Measurements from ENCODE around the gene AGPAT4. TPM values are rescaled to one million over a fixed set of nuclear protein-coding genes. Genes with fewer than 3 reads are reported as not detected.

Gene AGPAT4
- total and polyA plus RNA-seq, 4 donors = 3.7 to 32.8 (median 9.7) TPM

DNA sequence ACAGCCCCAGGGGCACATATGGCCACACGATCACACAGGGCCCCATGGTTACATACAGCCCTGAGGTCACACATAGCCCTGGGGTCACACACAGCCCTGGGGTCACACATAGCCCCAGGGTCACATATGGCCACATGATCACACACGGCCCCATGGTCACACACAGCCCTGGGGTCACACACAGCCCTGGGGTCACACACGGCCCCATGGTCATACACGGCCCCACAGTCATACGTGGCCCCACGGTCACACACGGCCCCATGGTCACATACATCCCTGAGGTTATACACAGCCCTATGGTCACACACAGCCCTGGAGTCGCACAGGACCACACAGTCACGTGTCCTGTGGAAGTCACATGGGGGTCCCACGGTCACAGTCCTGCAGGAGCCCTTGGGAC is 120.1 kb downstream of the AGPAT4 start:
- Histone ChIP-seq H3K27ac (ENCODE audit: low read depth in 1 of 2, low read length in 1 of 2) (no peak overlapping the region), H3K27me3 (ENCODE audit: control insufficient read depth in 3 of 3, insufficient read depth in 3 of 3, low read length in 2 of 3) (no peaks in the 10 kb centered on the region), H3K9ac (ENCODE audit: insufficient read depth in 1 of 2, low read length in 2 of 2) (no peak overlapping the region), H3K4me1 (ENCODE audit: control insufficient read depth in 5 of 5, insufficient read depth in 5 of 5, low read length in 5 of 5) (no peaks in the 10 kb centered on the region), H3K9me3 (ENCODE audit: control insufficient read depth in 4 of 4, insufficient read depth in 3 of 4, low read length in 3 of 4) (no peaks in the 10 kb centered on the region), H3K4me3 (no peak overlapping the region), H3K36me3 (ENCODE audit: control insufficient read depth in 4 of 4, insufficient read depth in 4 of 4, low read length in 4 of 4) (peaks cover 0 to 21% (median 7%) of the 10 kb centered on the region in 4 donors)
- ATAC-seq (ENCODE audit: insufficient read depth, low FRiP score) (no peak), DNase-seq (no peak)
- WGBS, 2 donors = 97 to 98% methylated on average over 10 of the region's 10 CpGs
- TF ChIP-seq, protein P1, sequence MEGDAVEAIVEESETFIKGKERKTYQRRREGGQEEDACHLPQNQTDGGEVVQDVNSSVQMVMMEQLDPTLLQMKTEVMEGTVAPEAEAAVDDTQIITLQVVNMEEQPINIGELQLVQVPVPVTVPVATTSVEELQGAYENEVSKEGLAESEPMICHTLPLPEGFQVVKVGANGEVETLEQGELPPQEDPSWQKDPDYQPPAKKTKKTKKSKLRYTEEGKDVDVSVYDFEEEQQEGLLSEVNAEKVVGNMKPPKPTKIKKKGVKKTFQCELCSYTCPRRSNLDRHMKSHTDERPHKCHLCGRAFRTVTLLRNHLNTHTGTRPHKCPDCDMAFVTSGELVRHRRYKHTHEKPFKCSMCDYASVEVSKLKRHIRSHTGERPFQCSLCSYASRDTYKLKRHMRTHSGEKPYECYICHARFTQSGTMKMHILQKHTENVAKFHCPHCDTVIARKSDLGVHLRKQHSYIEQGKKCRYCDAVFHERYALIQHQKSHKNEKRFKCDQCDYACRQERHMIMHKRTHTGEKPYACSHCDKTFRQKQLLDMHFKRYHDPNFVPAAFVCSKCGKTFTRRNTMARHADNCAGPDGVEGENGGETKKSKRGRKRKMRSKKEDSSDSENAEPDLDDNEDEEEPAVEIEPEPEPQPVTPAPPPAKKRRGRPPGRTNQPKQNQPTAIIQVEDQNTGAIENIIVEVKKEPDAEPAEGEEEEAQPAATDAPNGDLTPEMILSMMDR (IDR thresholded peaks at IDR 0.05; ENCODE audit: control extremely low read depth, extremely low read depth) = no peak

DNA sequence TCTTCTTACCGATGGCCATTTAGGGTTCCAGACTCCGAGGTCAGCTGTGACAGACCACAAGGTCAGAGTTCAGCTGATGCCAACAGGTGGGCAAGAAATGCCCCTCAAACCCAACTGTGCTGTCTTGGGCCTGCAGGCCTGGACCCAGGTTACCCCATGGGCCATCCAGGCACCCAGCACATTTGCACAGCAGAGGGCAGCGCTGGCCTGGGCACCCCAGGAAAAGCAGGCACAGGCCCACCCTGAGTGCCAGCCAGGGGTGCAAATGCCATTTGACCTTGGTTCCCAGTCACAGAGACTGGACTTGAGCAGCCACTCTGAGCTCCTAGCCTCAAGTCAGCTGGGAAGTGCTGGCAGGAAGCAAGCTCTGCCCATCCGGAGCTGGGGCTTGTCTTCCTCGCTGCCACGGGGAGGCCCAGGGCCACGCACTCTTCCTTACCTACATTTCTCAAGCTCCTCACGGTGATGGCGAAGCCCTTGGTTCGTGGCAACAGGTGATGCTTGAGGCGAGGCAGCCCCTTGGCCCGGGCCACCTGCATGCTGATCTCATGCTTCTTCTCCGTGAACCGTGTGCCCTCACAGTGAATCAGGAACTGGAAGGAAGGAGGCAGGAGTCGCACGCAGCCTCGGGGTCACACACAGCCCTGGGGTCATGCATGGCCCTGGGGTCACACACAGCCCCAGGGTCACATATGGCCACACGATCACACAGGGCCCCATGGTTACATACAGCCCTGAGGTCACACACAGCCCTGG is 120.8 kb downstream of the AGPAT4 start:
- TF ChIP-seq, protein P1 (IDR thresholded peaks at IDR 0.05; ENCODE audit: control extremely low read depth, extremely low read depth) = no peak
- DNase-seq (no peak), ATAC-seq (ENCODE audit: insufficient read depth, low FRiP score) (no peak)
- no peaks in the 10 kb centered on the region for H3K9me3 ChIP-seq (ENCODE audit: control insufficient read depth in 4 of 4, insufficient read depth in 3 of 4, low read length in 3 of 4)
- no peak overlapping the region for H3K9ac ChIP-seq (ENCODE audit: insufficient read depth in 1 of 2, low read length in 2 of 2)
- peaks cover 0 to 21% (median 7%) of the 10 kb centered on the region in 4 donors for H3K36me3 ChIP-seq (ENCODE audit: control insufficient read depth in 4 of 4, insufficient read depth in 4 of 4, low read length in 4 of 4)
- H3K4me3 ChIP-seq = no peak overlapping the region
- no peaks in the 10 kb centered on the region for H3K27me3 ChIP-seq (ENCODE audit: control insufficient read depth in 3 of 3, insufficient read depth in 3 of 3, low read length in 2 of 3)
- no peak overlapping the region for H3K27ac ChIP-seq (ENCODE audit: low read depth in 1 of 2, low read length in 1 of 2)
- no peaks in the 10 kb centered on the region for H3K4me1 ChIP-seq (ENCODE audit: control insufficient read depth in 5 of 5, insufficient read depth in 5 of 5, low read length in 5 of 5)
- 92 to 95% methylated on average over 18 of the region's 18 CpGs for WGBS, 2 donors

DNA sequence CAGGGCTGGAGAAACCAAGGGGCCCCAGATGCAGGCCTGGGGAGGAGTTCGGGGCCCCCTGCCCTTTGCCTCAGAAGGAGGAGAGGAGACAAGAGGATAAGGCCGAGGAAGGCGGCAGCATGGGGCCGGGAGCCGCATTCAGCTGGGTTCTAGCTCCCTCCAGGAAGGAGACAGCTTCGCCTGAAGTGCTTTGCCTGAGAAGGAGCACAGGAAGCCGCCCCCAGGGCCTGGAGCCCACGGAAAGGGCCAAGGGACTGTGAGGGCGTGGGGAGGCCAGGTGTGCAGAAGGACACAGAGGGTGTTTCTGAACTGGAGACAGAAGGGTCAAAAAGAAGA is 121.4 kb downstream of the AGPAT4 start:
- no peaks in the 10 kb centered on the region for H3K9me3 ChIP-seq (ENCODE audit: control insufficient read depth in 4 of 4, insufficient read depth in 3 of 4, low read length in 3 of 4)
- no peaks in the 10 kb centered on the region for H3K4me1 ChIP-seq (ENCODE audit: control insufficient read depth in 5 of 5, insufficient read depth in 5 of 5, low read length in 5 of 5)
- no peaks in the 10 kb centered on the region for H3K27me3 ChIP-seq (ENCODE audit: control insufficient read depth in 3 of 3, insufficient read depth in 3 of 3, low read length in 2 of 3)
- DNase-seq (no peak), ATAC-seq (ENCODE audit: insufficient read depth, low FRiP score) (no peak)
- H3K9ac ChIP-seq (ENCODE audit: insufficient read depth in 1 of 2, low read length in 2 of 2) = no peak overlapping the region
- H3K4me3 ChIP-seq = no peak overlapping the region
- no peak overlapping the region for H3K27ac ChIP-seq (ENCODE audit: low read depth in 1 of 2, low read length in 1 of 2)
- TF ChIP-seq, protein P1 (IDR thresholded peaks at IDR 0.05; ENCODE audit: control extremely low read depth, extremely low read depth) = no peak
- peaks cover 0 to 21% (median 7%) of the 10 kb centered on the region in 4 donors for H3K36me3 ChIP-seq (ENCODE audit: control insufficient read depth in 4 of 4, insufficient read depth in 4 of 4, low read length in 4 of 4)
- WGBS, 2 donors = 88 to 90% methylated on average over 9 of the region's 9 CpGs

Measured in lung (tissue), 12 donors.